Measurements from ENCODE around the gene POLD2.
A peak's percentile ranks its signal among the peaks of the same experiment; 100 is the strongest.

The POLD2 gene

DNA sequence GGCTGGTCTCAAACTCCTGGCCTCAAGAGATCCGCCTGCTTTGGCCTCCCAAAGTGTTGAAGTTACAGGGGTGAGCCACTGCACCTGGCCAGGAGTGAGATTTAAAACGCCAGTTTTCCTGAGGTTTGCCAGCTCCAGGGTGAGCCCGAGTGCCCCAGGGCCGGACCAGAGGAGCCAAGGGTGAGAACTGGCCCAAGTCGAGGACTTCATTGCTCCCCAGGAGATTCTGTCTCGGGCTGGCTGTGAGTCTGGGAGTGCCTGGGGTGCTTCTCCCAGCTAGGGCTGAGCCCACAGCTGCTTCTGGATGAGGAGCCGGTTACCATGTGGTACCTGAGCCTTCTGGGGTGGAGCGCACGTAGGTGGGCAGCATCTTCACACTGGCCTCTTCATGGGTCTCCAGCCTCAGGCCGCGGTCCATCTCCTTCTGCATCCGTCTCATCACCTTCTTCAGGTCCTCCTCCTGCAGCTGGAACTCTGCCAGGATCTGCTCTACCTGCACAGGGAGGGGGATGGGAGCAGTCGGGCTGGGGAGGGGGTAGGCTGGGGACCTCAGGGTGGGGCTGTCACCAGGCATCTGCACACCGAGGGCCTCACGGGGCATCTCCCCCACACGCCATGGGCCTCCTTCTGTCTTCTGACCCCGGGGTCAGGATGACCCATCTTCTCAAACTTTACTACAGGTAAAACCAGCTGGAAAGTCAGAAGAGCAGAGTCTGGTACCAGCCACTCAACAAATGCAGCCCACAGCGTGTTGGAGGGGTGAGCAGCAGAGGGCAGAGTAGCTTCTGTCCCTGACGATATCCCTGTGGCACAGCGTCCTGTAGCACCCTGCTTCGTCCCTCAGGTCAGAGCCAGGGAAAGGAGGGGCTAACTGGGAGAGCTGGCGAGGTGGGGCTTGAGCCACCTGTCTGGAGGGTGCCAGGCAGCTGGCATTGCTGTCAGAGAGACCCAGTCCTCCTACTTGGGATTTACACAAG lies 29.9 kb upstream of the POLD2 start:
- no peak for DNase-seq (ENCODE audit: low read depth in 4 of 4, low spot score in 1 of 4)

DNA sequence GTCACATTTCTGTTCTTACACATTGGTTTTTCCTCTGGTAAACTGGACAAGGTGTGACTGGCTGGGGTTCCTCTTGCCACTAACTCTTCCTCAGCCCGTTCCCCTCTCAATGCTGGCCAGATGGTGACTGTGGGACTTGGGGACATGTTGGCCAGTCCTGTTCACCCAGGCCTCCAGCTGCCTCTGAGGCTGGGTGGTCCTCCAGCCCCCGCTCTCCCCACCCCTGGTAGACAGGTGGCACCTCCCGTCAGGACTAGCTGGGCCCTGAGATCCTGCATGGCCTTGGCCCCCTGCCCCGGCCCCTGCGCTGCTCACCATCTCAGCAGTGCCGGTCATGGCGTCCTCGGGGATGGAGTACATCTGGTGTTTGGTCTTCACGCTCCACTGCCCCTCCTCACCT lies 28.6 kb upstream of the POLD2 start:
- no peak for DNase-seq (ENCODE audit: low read depth in 4 of 4, low spot score in 1 of 4)

DNA sequence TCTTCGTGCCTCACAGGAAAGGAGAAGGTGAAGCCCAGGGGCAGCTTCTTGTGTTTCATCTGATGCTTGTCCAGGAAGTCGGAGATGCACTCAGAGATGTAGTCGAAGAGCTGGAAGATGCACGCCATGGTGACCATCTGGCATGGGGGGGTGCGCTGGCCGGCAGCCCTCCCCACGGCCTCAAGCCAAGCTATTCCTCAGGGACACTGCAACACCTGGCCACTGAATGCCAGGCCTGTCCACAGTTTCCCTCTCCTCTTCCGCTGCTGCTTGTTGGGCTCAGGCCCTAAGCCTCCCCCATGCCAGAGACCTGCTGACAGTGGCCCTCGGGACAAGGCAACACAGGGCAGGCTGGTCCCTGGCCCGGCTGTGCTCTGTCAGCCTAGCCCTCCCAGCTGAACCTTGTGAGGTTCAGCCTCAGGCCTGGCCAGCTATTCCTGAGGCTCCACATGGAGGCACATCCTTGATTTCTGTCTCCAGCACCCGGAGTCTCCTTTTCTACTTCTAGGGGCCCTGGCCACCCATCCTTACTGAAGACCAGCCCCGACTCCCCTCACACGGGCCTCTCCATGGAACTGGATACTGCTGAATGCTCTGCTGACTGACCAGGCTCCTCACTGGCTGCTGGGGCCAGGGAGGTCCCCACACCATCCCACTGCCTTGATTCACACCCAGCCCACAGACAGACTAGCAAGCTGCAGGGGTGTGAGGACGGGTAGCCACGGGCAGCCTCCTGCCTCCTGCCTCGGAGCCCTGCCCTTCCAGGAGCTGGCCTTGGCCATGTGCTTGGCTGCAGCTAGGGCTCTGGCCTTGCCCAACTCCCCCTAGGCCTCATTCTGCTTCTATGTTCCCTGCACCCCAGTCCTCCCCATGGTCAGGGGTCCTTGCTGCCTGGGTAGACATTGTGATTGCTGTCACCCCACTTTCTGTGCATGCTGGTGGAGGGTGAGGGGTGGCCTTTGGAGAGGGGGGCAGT lies 27.9 kb upstream of the POLD2 start:
- DNase-seq (ENCODE audit: low read depth in 4 of 4, low spot score in 1 of 4), result no peak

DNA sequence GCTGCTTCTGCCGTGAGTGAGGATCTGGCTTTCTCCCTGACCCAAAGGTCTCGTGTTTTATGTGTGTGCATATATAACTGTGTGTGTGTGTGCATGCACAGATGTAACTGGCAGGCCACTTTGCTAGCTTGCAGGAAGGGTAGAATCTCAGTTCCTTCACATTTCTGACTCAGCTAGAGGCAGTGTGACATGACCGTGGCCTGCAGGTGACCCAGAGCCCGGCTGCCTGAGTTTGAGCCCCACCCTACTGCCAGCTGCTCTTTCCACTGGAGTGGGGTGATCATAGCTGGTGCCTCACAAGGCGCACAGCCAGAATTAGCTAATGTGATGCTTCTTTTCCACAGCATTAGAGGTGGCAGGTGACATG lies 27.1 kb upstream of the POLD2 start:
- no peak for DNase-seq (ENCODE audit: low read depth in 4 of 4, low spot score in 1 of 4)

DNA sequence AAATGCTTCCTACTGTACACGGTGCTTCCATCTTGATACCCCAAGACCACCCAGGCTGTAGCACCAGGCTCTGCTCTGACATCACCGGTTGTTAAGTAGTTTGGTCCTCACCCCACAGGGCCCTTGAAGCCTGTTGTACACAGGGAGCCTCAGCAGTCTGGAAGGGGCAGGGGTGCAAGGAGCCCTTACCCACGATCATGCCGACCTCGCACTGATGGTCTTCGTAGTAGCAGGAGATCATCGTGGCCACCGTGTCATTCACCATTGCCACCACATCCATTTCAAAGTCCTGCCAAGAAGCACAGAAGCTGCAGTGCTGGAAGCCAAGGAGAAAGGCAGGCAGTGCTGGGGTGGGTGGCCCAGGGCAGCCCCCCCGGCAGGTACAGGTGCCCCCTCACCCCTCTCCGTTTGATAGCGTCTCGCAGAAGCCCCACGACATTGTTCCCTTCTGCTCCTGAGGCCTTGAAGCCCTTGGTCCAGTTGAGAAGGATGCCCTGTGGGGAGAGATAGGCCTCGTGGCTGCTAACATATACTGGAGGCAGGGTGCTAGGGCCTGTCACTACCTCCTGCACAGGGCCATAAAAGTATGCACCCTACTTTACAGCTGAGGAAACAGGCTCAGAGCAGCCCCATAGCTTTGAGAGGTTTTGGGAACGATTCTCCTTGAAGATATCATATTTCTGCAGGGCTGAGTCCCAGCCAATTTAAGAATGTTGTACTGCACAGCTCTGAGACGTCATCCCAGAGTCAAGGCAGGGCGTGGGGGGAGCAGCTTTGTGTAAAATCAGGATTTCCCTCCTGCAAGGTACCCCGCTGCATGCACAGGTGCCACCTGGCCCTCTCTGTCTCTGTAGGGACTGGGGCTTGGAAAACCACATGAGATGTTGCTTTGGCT lies 26.5 kb upstream of the POLD2 start:
- DNase-seq (ENCODE audit: low read depth in 4 of 4, low spot score in 1 of 4), result no peak

DNA sequence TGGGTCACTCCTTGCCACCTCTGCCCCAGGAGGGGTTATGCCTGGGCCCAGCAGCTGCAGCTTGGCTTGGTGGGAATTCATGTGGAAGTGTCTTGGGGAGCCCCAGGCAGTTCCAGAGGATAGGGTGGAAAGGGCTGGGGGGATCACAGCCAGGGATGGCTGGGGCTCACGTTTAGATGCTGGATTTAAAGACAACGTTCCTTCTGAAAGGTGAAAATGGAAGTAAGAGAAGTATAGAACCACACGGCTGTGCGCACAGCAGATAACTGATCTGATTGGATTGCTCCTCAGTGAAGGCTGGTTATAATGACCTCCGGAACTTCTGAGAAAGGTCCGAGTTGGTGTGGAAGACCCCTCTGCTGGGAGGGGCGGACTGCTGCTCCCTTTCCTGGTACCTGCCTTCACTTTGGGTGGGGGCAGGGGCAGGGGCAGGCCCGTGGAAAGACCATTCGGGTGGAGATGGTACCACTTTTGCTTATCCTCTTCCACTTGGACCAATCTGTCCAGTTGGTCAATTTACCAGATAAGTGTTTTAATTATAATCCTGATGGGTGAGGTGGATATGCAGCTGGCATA lies 25.7 kb upstream of the POLD2 start:
- no peak for DNase-seq (ENCODE audit: low read depth in 4 of 4, low spot score in 1 of 4)

DNA sequence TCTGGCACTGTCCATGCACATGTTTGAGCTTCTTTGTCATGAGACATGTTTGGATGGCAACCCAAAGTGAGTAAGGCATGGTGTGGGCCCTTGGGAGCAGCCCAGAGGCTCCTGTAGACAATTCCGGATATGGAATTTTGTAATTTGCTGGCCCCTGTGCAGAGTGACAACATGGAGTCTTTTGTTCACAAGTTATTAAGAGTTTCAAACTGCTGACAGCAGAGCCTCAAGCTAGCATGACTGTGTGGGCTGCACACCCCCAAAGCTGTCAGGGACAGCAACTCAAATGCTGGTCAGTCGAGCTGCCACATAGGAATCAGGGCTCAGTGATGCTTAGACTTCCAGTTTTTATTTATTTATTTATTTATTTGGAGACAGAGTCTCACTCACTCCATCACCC lies 24.8 kb upstream of the POLD2 start:
- no peak for DNase-seq (ENCODE audit: low read depth in 4 of 4, low spot score in 1 of 4)

DNA sequence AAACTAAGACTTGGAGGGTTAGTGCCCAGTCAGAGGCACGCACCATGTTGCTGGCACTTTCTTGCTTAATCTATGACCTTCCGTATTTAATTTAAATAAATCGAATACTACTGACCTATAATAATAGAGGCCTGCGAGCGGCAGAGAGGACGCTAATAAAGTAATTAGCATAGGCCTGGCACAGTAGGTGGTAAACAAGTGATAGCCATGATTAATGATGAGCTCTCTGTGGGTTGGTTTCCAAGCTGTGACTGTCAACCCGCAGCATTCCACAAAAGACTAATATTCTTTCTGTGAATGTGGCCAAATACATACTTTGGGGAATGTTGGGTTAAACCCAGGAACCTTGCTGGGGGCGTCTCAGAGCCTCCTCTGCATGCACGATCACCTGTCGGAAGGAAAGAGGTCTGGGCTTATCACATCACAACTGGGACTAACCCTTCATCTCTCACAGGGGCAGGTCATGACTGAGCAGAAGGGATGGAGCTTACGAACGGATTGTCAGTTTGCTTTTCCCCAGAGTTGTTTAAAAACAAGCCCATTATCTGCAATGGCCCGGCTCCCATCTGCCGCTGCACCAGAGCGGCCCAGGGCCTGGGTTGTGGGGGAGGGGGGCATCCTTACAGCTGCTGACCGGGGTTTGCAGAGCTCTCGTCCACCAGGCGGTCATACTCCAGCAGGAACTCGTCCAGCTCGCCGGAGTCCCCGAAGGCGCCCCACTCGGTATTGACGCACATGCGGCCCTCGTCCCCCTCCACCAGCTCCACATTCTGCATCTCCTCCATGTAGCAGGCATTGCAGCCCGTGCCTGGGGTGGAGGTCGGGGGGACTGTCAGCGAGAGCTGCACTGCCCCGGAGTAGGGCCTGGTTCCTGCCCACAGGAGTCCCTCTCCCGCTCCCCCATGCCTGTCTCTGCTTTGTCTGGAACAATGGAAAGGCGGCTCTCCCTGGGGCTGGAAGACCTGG lies 24.0 kb upstream of the POLD2 start:
- no peak for DNase-seq (ENCODE audit: low read depth in 4 of 4, low spot score in 1 of 4)

DNA sequence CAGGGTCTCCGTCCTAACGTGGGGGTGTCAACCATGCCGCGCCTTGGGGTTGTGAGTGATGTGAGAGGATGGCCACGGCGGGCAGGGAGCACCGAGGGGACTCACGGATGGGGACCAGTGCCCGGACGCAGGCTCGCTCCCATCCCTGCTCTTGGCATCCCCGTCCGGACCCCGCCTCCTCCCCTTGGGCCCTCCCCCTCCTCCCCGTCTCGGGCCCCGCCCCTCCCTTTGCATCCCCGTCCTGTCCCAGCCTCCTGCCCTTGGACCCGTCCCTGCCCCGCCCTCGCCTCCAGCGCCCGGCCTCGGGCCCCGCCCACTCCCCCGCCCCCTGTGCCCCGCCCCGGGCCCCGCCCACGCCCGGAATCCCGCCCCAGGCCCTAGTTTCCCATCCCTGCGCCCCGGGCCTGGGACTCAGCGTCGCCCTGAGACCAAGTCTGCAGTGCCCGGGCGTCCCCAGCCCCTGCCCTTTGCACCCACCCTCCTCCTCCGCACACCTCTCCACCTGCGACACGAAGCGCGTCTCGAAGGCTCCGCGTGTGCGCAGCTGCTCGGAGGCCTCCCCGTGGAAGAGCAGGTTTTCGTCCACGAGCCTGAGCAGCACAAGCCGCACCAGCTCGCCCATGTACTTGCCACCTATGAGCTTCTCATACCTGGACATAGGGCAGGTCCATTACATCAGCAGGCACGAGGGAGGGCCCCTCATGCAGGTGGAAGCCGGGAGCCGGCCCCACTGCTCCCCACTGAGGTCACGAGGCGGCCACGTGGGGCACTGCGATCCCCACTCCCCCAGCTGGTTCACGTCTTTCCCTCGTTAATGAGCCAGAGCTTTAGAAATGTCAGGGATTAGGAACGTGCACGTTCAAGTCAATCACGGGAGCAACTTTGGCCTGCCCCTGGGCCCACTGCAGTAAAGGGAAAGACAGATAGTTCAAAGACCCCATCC lies 22.9 kb upstream of the POLD2 start:
- peak; percentile 27 to 63 (median 50) for DNase-seq (ENCODE audit: low read depth in 4 of 4, low spot score in 1 of 4)

DNA sequence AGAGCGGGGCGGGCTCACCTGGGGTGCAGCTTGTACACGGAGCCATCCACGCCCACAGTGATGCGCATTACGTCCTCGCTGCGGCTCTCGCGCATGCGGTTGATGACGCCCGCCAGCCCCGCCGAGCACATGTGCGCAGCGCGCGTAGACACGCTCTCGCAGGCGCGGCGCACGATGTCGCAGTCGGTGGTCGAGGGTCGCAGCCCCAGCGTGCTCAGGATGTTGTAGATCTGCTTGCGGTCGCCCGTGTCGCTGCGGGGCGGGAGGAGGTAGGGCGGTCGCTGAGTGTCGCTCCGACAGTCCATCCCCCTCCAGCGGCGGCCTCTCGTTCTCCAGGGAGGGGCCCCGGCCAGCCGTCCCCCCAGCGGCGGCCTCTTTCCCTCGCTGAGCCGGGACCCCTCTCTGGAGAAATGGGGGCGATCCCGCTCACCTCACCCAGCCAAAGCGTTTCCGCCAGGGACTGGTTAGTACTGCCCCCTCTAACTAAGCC lies 22.2 kb upstream of the POLD2 start:
- peak in 3 of 4 experiments; percentile 32 to 44 (median 37) for DNase-seq (ENCODE audit: low read depth in 4 of 4, low spot score in 1 of 4)

DNA sequence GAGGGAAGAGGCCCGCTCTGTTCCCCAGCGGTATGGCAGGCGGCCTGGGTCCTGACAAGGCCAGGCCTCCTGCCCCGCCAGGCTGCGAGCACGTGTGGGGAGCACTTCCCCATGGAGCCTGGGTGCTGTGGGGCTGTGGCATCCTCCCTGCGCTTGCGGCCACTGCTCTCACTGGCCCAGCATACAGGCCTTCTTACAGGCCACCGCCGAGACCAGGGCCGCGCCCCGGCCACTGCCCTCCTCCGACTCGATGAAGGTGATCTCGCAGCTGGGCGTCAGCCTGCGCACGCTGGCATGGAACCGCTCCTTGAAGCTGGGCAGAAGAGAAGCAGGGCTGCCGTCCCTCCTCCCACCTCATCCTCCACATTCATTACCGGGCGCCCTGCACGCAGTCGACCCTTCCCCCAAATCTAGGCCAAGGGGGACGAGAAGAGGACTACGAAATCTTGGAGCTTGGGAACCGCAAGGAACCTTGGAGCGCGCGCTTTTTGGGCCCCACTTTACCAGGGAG lies 21.7 kb upstream of the POLD2 start:
- DNase-seq (ENCODE audit: low read depth in 4 of 4, low spot score in 1 of 4), result no peak

DNA sequence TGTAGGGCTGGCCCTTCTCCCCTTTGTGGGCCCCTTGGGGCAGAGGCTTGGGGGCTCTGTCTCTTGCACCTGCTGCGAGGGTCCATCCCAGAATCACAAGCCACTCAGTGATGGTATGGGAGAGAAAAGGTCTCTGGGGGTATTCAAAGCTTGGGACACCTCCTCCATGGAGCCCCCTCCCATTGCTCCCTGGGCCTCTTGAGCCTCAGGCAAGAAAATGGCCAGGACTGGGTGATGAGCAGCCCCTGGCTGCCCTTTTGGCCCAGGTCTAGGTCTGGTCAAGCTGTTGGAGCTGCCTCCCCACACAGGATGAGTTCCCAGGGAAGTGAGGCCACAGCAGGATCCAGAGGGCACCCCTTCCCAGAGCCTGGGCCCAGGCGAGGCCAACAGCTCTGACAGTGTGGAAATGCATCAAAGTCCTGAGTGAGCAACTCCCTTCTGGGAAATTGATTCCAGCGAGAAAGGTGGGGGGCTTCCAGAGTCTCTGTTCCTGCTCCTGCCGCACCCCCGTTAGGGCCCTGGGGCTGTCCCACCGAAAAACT lies 21.1 kb upstream of the POLD2 start:
- no peak for DNase-seq (ENCODE audit: low read depth in 4 of 4, low spot score in 1 of 4)

DNA sequence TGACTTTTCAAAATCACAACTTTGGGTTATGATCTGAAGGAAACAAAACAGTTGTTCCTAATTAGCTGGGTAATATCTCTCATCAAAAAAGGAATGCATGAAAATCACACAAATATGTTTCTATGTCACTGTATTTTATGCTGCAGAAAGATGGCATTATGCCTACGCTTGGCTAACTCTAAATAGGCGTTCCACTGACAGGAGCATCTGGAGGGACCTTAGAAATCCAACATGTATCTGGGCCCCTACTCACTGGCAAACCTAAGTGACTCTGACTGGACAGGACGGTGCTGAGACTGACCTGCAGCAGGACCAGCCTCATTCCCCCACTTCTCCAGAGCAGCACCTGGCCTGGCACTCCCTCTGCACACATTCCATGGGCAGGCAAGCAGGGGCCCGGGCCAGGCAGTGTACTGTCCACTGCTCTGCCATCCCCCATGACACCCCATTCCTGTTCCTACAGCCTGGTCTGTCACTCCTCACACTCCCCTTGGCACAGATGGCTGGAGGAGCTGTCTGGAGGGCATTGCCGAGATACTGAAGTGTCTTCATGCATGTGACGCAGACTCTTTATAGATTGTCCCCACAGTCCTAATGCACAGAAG lies 20.4 kb upstream of the POLD2 start:
- no peak for DNase-seq (ENCODE audit: low read depth in 4 of 4, low spot score in 1 of 4)

DNA sequence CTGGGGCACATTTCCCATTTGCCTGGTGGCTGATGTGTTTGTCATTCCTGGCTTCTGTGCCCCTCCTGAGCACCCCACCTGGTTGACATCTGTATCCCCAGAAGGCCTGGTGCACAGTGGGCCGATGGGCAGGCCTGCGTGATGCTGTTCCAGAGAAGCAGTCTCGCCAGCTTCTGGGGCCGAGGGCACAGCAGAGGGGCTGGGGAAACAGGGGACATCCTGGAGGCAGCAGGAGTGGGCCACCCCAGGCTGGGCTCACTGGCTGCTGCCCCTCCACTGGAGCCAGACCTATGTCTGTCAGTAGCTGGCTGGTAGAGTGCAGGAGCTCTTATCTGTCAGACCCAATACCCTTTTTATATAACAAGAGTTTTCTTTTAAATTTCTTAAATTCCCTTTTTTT lies 18.7 kb upstream of the POLD2 start:
- DNase-seq (ENCODE audit: low read depth in 4 of 4, low spot score in 1 of 4), result no peak

DNA sequence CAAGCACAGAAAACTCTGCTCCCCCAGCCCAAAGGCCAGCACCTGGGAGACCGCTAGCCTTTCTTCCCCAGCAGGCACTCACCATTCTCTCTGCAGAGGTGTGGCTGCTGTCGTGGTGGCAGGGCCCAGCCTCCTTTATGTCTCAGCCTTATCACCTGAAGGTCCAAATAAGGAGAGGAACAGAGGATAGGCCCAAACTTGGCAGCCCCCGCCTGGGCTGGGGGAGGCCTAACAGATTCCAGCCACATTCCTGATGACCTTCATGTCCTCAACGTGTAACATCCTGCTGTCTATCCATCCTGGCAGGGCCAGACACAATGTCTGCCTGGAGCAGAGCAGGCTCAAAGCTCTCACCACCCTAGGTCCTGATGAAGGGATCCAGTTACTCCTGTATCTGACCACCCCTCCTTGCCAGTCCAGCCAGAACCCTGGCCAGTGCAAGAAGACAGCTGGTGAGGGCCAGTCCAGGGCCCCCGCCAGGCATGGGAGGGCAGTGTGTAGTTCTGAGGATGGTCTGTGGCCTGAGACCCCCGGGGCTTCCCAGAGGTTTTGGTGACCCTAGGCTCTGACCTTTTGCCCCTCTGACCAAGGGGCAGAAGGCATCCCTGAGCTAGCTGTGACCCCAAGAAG lies 18.0 kb upstream of the POLD2 start, which contains the start of gene MYL7:
Gene MYL7 (minus strand): TSS at position 112 of the 630 bp plus-strand sequence. CDS start 27 bp downstream, at position 85.
- DNase-seq (ENCODE audit: low read depth in 4 of 4, low spot score in 1 of 4), result no peak

DNA sequence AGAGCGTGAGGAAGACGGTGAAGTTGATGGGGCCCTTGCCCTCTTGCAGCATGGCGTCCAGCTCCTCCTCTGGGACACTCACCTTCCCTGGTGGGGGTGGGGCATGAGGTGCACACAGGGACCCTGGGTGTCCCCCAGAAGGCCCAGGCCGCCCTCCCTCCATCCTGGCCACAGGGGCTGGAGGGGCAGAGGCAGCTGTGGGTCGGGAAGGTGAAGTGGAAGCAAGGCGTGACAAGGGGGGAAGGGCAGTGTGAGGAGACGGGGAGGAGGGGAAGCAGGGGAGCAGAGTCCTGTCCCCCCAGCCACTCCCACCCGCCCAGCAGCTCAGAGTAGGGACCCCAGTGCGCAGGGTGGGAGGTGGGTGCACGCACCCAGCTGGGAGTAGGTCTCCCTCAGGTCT lies 17.0 kb upstream of the POLD2 start:
- no peak for DNase-seq (ENCODE audit: low read depth in 4 of 4, low spot score in 1 of 4)

Data from stimulated activated CD4-positive, alpha-beta T cell treated with anti-CD3 and anti-CD28 coated beads, Interleukin-1b, Interleukin-23, amount 100 ng/mL, for 24 hours (primary cell).